ENCODE measurements around the gene PNO1.

DNA sequence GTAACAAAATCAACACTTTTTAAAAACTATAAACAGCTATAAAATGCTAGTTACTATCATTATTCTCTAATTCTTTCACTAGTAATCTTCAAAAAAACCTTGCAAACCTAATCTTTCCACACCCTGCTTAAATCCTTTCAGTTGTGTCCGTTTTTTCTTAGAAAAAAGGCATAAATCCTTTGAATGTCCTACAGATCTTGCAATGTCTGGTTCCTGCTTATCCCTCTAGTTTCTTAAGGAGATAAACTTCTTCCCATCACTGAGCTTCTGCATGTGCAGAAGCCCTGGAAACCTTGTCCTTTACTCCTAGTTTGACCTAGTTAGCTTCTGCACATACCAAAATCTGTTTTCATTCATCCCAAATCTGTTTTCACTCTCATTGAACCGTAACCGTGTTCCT lies 1.3 kb upstream of the PNO1 start:
- TF ChIP-seq, protein P1, sequence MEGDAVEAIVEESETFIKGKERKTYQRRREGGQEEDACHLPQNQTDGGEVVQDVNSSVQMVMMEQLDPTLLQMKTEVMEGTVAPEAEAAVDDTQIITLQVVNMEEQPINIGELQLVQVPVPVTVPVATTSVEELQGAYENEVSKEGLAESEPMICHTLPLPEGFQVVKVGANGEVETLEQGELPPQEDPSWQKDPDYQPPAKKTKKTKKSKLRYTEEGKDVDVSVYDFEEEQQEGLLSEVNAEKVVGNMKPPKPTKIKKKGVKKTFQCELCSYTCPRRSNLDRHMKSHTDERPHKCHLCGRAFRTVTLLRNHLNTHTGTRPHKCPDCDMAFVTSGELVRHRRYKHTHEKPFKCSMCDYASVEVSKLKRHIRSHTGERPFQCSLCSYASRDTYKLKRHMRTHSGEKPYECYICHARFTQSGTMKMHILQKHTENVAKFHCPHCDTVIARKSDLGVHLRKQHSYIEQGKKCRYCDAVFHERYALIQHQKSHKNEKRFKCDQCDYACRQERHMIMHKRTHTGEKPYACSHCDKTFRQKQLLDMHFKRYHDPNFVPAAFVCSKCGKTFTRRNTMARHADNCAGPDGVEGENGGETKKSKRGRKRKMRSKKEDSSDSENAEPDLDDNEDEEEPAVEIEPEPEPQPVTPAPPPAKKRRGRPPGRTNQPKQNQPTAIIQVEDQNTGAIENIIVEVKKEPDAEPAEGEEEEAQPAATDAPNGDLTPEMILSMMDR (IDR thresholded peaks at IDR 0.05): no peak
- TF ChIP-seq POLR2A (IDR thresholded peaks at IDR 0.05): no peak
